Lung (tissue), 12 donors: ENCODE measurements around the gene SLX4. TPM values are rescaled to one million over a fixed set of nuclear protein-coding genes. Genes with fewer than 3 reads are reported as not detected.
A peak's percentile ranks its signal among the peaks of the same experiment; 100 is the strongest.

Source experiments
- ATAC-seq: fragments of 200-7000 bp; cut with Tn5 transposase; one replicate; pipeline ENCODE4 v1.9.1; 2020; ENCODE audit warnings: moderate number of reproducible peaks; ENCODE audit not compliant: insufficient read depth, low FRiP score
- DNase-seq, 3 donors: peaks; one replicate each; pipeline ENCODE4 v3.0.0-alpha.2; 2013 to 2017
- H3K27ac ChIP-seq, 2 donors: one replicate each; pipeline ENCODE4 v1.5.1; 2013; ENCODE audit warnings: mild to moderate bottlenecking in 2 of 2, moderate library complexity in 2 of 2, control low read depth in 1 of 2, inconsistent platforms in 1 of 2, low read depth in 1 of 2, low read length in 1 of 2
- H3K27me3 ChIP-seq, 3 donors: one replicate each; pipeline ENCODE4 v1.5.1; 2013; ENCODE audit warnings: low read length in 2 of 3; ENCODE audit not compliant: control insufficient read depth in 3 of 3, insufficient read depth in 3 of 3
- H3K36me3 ChIP-seq, 4 donors: one replicate each; pipeline ENCODE4 v1.5.1; 2013; ENCODE audit warnings: low read length in 4 of 4, mild to moderate bottlenecking in 1 of 4, moderate library complexity in 1 of 4; ENCODE audit not compliant: control insufficient read depth in 4 of 4, insufficient read depth in 4 of 4
- H3K4me1 ChIP-seq, 5 donors: one replicate each; pipeline ENCODE4 v1.5.1; 2013; ENCODE audit warnings: low read length in 5 of 5, mild to moderate bottlenecking in 2 of 5, moderate library complexity in 1 of 5; ENCODE audit not compliant: control insufficient read depth in 5 of 5, insufficient read depth in 5 of 5
- H3K4me3 ChIP-seq: one replicate; pipeline ENCODE4 v1.5.1; 2013; ENCODE audit warnings: mild to moderate bottlenecking, control low read depth, moderate library complexity
- H3K9ac ChIP-seq, 2 donors: one replicate each; pipeline ENCODE4 v1.5.1; 2013; ENCODE audit warnings: low read length in 2 of 2, control low read depth in 1 of 2; ENCODE audit not compliant: insufficient read depth in 1 of 2
- H3K9me3 ChIP-seq, 4 donors: one replicate each; pipeline ENCODE4 v1.5.1; 2013; ENCODE audit warnings: low read length in 3 of 4, mild to moderate bottlenecking in 1 of 4, moderate library complexity in 1 of 4; ENCODE audit not compliant: control insufficient read depth in 4 of 4, insufficient read depth in 3 of 4
- WGBS, 2 donors: extraction: QIAGEN DNeasy Blood & Tissue Kit; methylation state at CpG; one replicate each; pipeline ENCODE4 v1.1.7; 2013; 5-methylcytosine and 5-hydroxymethylcytosine counted together
- polyA plus RNA-seq, 2 donors: library from polyadenylated mRNA; stranded (reverse); fragments of 200-250 nt; gene quantifications; one replicate each; pipeline ENCODE4 v1.2.1, GENCODE V29; 2013
- total RNA-seq, 2 donors: library from RNA; depleted of rRNA in 1 of 2; stranded (reverse); fragments of >200 nt in 1 of 2; gene quantifications; one replicate each; pipeline ENCODE4 v1.2.1, GENCODE V29; 2014 to 2021
- TF ChIP-seq, protein P1 (sequence below): IDR thresholded peaks from 2 replicates; pipeline ENCODE4 v1.5.1; 2012; ENCODE audit warnings: mild to moderate bottlenecking; ENCODE audit errors: control extremely low read depth, extremely low read depth
- donor health status: control.
- donor health status: control.
- donor health status: Bipolar disorder and iron deficiency.
- donor health status: healthy.
- donor health status: DM: yes; HTN: yes; CAD: no.

Gene SLX4
- total and polyA plus RNA-seq, 4 donors: 2.4 to 7.0 (median 3.7) TPM

DNA sequence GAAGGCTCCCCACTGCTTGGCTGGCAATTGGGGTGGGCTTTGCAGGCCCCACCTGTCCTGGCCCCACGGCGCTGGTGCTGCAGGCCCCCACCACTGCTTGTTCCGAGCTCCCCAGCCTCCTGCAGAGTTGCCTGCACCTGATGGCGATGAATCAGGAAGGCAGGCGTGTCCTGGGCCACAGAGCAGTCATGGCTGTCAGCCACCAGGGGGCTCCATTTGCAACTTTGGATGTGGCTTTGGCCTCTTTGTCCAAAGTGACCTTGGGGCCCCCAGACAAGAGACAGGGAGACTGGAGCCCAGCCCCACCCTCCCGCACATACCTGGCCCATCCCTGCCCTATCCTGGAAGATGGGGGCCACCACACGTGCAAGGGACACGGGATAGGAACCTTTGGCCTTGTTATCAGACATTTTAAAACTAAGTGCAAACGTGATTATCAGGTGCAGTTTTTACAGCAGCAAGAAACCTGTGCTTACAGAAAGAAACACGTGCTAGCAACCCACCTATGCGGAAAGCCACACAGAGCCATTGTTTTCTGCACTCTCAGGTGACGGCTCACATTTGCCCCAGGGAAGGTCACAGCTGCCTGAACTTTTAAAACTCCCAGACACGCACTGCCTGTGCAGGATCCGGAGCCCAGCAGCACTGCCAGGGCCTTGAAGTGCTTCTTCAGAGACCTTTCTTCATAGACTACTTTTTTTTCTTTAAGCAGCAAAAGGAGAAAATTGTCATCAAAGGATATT lies 43.0 kb upstream of the SLX4 start, which contains the start of gene DNASE1:
DNASE1 (plus strand) TSS at position 443 of the 743 bp plus-strand sequence. CDS start 683 bp downstream, outside the sequence.
- H3K9ac ChIP-seq: no peak within 1 kb of the TSS
- WGBS, 2 donors: 76 to 81% methylated on average over 14 of the region's 14 CpGs
- no peaks in the 10 kb centered on the region for H3K27me3 ChIP-seq
- TF ChIP-seq, protein P1, sequence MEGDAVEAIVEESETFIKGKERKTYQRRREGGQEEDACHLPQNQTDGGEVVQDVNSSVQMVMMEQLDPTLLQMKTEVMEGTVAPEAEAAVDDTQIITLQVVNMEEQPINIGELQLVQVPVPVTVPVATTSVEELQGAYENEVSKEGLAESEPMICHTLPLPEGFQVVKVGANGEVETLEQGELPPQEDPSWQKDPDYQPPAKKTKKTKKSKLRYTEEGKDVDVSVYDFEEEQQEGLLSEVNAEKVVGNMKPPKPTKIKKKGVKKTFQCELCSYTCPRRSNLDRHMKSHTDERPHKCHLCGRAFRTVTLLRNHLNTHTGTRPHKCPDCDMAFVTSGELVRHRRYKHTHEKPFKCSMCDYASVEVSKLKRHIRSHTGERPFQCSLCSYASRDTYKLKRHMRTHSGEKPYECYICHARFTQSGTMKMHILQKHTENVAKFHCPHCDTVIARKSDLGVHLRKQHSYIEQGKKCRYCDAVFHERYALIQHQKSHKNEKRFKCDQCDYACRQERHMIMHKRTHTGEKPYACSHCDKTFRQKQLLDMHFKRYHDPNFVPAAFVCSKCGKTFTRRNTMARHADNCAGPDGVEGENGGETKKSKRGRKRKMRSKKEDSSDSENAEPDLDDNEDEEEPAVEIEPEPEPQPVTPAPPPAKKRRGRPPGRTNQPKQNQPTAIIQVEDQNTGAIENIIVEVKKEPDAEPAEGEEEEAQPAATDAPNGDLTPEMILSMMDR: peak; percentile 20
- ATAC-seq: peak; percentile 53
- H3K4me1 ChIP-seq: no peaks in the 10 kb centered on the region
- peaks cover 2 to 51% (median 23%) of the 10 kb centered on the region in 4 donors for H3K36me3 ChIP-seq
- H3K27ac ChIP-seq: peak within 1 kb of the TSS in 1 of 2 donors; percentile 25
- H3K9me3 ChIP-seq: peaks cover 0 to 2% (median 0%) of the 10 kb centered on the region in 4 donors
- H3K4me3 ChIP-seq: no peak within 1 kb of the TSS
- DNase-seq: peak; percentile 36 to 39 (median 38)

DNA sequence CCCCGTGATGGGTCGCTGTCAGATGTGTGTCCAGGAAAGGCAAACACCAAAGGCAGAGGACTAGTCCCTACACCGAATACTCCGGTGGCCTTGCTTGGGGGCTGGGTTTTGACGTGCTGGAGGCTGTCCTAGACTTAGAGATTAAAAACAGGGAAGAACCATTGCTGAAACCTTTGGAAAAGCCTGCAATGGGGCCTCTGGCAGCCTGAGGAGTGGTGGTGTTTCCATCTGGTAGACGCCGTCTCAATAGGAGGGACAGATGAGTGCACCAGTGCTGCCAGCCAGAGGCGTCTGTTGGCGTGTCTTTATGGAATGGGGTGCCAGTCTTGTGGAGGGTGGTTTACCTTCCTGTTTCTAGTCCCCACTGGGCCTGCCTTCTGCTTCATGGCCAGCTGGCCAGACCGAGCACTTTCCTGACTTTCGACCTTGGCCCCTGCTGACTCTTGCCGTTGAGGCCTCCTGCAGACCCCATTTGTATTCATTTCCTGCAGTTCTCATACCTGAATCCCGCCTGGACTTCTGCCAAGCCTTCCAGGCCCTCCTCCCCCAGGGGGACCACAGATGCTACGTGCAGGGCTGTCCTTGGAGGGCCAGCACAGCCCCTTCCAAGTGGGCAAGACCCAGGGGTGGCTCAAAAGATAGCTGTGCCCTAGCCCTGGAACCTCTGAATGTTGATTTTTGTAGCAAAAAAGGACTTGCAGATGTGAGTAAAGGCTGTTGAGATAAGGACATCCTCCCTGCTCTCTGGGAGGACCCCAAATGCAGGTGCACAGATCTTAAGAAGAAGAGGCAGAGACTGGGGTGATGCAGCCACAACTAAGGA lies 41.2 kb upstream of the SLX4 start:
- Histone ChIP-seq H3K36me3 (peaks cover 2 to 39% (median 13%) of the 10 kb centered on the region in 4 donors), H3K4me3 (no peak overlapping the region), H3K9me3 (no peaks in the 10 kb centered on the region), H3K27ac (no peak overlapping the region), H3K27me3 (no peaks in the 10 kb centered on the region), H3K4me1 (no peaks in the 10 kb centered on the region), H3K9ac (no peak overlapping the region)
- TF ChIP-seq, protein P1: no peak
- whole genome bisulfite sequencing, 2 donors: 90 to 92% methylated on average over 14 of the region's 14 CpGs
- DNase-seq (no peak), ATAC-seq (no peak)

DNA sequence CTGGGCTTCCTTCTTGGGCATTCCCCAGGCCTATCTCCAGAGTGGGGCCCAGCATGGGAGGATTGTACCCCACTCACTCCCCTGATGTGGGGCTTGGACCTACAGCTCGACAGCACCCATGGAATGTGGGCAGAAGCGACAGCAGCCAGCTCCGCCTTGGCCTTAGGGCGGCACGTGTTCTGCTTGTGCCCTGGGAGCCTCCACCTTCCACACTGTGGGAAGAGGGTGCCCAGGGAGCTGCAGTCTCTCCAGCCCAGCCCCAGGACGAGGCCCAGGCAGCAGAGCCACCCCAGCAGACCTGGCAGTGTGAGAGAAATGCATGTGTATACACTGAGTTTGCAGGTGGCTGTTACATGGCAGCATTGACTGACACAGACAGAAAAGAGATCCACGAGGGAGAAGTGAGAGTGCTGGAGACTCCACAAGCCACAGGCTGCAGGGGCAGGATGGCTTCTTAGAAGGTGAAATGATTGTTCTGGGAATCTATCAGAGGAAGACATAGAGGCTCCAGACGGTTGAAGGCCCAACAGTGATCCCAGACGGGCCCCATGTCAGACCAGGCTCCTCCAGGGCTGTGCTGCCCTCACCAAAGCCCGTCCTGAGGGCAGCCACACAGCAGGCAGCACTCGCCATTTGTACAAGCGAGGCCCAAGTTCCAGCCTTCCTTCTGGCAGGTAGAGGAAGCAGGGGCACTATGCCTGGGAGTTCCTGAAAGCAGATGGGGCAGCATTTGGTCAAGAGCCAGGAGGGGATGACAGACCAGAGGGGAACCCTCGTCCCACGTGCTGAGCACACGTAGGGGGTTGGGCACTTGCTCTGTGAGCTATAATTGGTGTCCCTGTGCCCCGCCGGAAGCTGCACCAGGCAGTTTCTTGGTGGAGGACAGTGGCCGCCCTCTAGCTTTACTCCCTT lies 40.3 kb upstream of the SLX4 start:
- H3K36me3 ChIP-seq: peaks cover 2 to 30% (median 6%) of the 10 kb centered on the region in 4 donors
- no peaks in the 10 kb centered on the region for H3K4me1 ChIP-seq
- no peaks in the 10 kb centered on the region for H3K9me3 ChIP-seq
- H3K4me3 ChIP-seq: no peak overlapping the region
- DNase-seq (no peak), ATAC-seq (no peak)
- H3K27ac ChIP-seq: no peak overlapping the region
- no peak overlapping the region for H3K9ac ChIP-seq
- no peaks in the 10 kb centered on the region for H3K27me3 ChIP-seq
- WGBS, 2 donors: 82 to 86% methylated on average over 18 of the region's 18 CpGs
- TF ChIP-seq, protein P1: no peak
